ENCODE results near the gene WDR81.

The WDR81 gene

GRCh38 chr17:1785930-1786329 is 61.4 kb downstream of the WDR81 start:
- Histone ChIP-seq H4K5ac (ENCODE audit: low read length) (no peak overlapping the region), H2BK15ac (replicated peaks; ENCODE audit: low read depth) (no peak overlapping the region), H3K4me2 (ENCODE audit: low read length) (no peak overlapping the region), H3K23ac (ENCODE audit: low read length) (no peak overlapping the region), H3K79me1 (ENCODE audit: low read length) (no peaks in the 10 kb centered on the region), H3K4me1 (ENCODE audit: control insufficient read depth, low read depth, low read length) (no peaks in the 10 kb centered on the region), H2BK120ac (ENCODE audit: low read depth, low read length) (no peak overlapping the region), H3K56ac (ENCODE audit: low read length) (no peak overlapping the region), H3K79me2 (ENCODE audit: control insufficient read depth, insufficient read depth, low read length) (no peaks in the 10 kb centered on the region), H3K36me3 (ENCODE audit: control insufficient read depth, insufficient read depth, low read length) (peaks cover 13% of the 10 kb centered on the region), H3K27me3 (ENCODE audit: insufficient read depth, low read length, poor library complexity) (no peaks in the 10 kb centered on the region), H2BK5ac (ENCODE audit: low read length) (no peak overlapping the region), H3K4me3 (ENCODE audit: low read length) (no peak overlapping the region), H3K18ac (ENCODE audit: low read length) (no peak overlapping the region), H2AK5ac (ENCODE audit: low read length) (no peak overlapping the region), H3K4ac (ENCODE audit: low read depth, low read length) (no peak overlapping the region), H4K8ac (ENCODE audit: low read depth, low read length) (no peak overlapping the region), H3K27ac (ENCODE audit: low read depth, low read length) (no peak overlapping the region), H3K9ac (ENCODE audit: low read length) (no peak overlapping the region)
- no peak for DNase-seq
- no CpG with 5 or more reads among the region's 4 CpGs for WGBS (ENCODE audit: extremely low coverage, insufficient coverage, low lambda C conversion rate)

GRCh38 chr17:1786708-1787107 is 62.2 kb downstream of the WDR81 start:
- Histone ChIP-seq H2BK5ac (ENCODE audit: low read length) (no peak overlapping the region), H4K8ac (ENCODE audit: low read depth, low read length) (no peak overlapping the region), H3K36me3 (ENCODE audit: control insufficient read depth, insufficient read depth, low read length) (peaks cover 11% of the 10 kb centered on the region), H4K5ac (ENCODE audit: low read length) (no peak overlapping the region), H3K27me3 (ENCODE audit: insufficient read depth, low read length, poor library complexity) (no peaks in the 10 kb centered on the region), H3K4me1 (ENCODE audit: control insufficient read depth, low read depth, low read length) (no peaks in the 10 kb centered on the region), H3K4me2 (ENCODE audit: low read length) (no peak overlapping the region), H3K9ac (ENCODE audit: low read length) (no peak overlapping the region), H3K4ac (ENCODE audit: low read depth, low read length) (no peak overlapping the region), H3K27ac (ENCODE audit: low read depth, low read length) (no peak overlapping the region), H3K18ac (ENCODE audit: low read length) (no peak overlapping the region), H2BK15ac (replicated peaks; ENCODE audit: low read depth) (no peak overlapping the region), H3K79me1 (ENCODE audit: low read length) (no peaks in the 10 kb centered on the region), H3K23ac (ENCODE audit: low read length) (no peak overlapping the region), H3K4me3 (ENCODE audit: low read length) (no peak overlapping the region), H2AK5ac (ENCODE audit: low read length) (no peak overlapping the region), H3K56ac (ENCODE audit: low read length) (no peak overlapping the region), H3K79me2 (ENCODE audit: control insufficient read depth, insufficient read depth, low read length) (no peaks in the 10 kb centered on the region), H2BK120ac (ENCODE audit: low read depth, low read length) (no peak overlapping the region)
- DNase-seq: no peak
- no CpG with 5 or more reads among the region's 7 CpGs for WGBS (ENCODE audit: extremely low coverage, insufficient coverage, low lambda C conversion rate)

GRCh38 chr17:1787301-1787902 is 62.9 kb downstream of the WDR81 start:
- no peak overlapping the region for H4K8ac ChIP-seq (ENCODE audit: low read depth, low read length)
- no peak overlapping the region for H4K5ac ChIP-seq (ENCODE audit: low read length)
- DNase-seq: no peak
- H3K23ac ChIP-seq (ENCODE audit: low read length): no peak overlapping the region
- no peak overlapping the region for H3K18ac ChIP-seq (ENCODE audit: low read length)
- no peak overlapping the region for H3K27ac ChIP-seq (ENCODE audit: low read depth, low read length)
- no peaks in the 10 kb centered on the region for H3K79me2 ChIP-seq (ENCODE audit: control insufficient read depth, insufficient read depth, low read length)
- H3K4me2 ChIP-seq (ENCODE audit: low read length): no peak overlapping the region
- no peaks in the 10 kb centered on the region for H3K27me3 ChIP-seq (ENCODE audit: insufficient read depth, low read length, poor library complexity)
- no peak overlapping the region for H2BK120ac ChIP-seq (ENCODE audit: low read depth, low read length)
- no peak overlapping the region for H3K4me3 ChIP-seq (ENCODE audit: low read length)
- no peaks in the 10 kb centered on the region for H3K79me1 ChIP-seq (ENCODE audit: low read length)
- no peaks in the 10 kb centered on the region for H3K4me1 ChIP-seq (ENCODE audit: control insufficient read depth, low read depth, low read length)
- no peak overlapping the region for H3K9ac ChIP-seq (ENCODE audit: low read length)
- WGBS (ENCODE audit: extremely low coverage, insufficient coverage, low lambda C conversion rate): no CpG with 5 or more reads among the region's 16 CpGs
- no peak overlapping the region for H2BK15ac ChIP-seq (replicated peaks; ENCODE audit: low read depth)
- H2BK5ac ChIP-seq (ENCODE audit: low read length): no peak overlapping the region
- no peak overlapping the region for H3K56ac ChIP-seq (ENCODE audit: low read length)
- H3K4ac ChIP-seq (ENCODE audit: low read depth, low read length): no peak overlapping the region
- H3K36me3 ChIP-seq (ENCODE audit: control insufficient read depth, insufficient read depth, low read length): peaks cover 9% of the 10 kb centered on the region
- no peak overlapping the region for H2AK5ac ChIP-seq (ENCODE audit: low read length)

Measured in mesendoderm (in vitro differentiated cells).